Right atrium auricular region (tissue), 2 donors: ENCODE results near the gene SLC7A5. TPM values are rescaled to one million over a fixed set of nuclear protein-coding genes. Genes with fewer than 3 reads are reported as not detected.
"Not testable (repeated sequence)": the region's sequence is repeated elsewhere in the genome, so short reads cannot be mapped to it uniquely, and the experiment has no call there.

Experiments
- DNase-seq: peaks from one replicate; pipeline ENCODE4 v3.0.0-alpha.2; 2019; ENCODE audit warnings: low spot score
- H3K27ac ChIP-seq, 2 donors: fragments of 200-600 bp; sonication (generic); 1 replicate in 1 of 2; 2 replicates in 1 of 2; pipeline ENCODE4 v1.5.1; 2016 to 2019
- H3K27me3 ChIP-seq, 2 donors: fragments of 200-600 bp; sonication (generic); one replicate each; pipeline versions ENCODE4 v1.5.1 to v1.6.0; 2017 to 2019
- H3K36me3 ChIP-seq: fragments of 200-600 bp; sonication (generic); one replicate; pipeline ENCODE4 v1.5.1; 2016
- H3K4me1 ChIP-seq, 2 donors: fragments of 200-600 bp; sonication (generic); one replicate each; pipeline versions ENCODE4 v1.5.1 to v1.6.0; 2017 to 2019
- H3K4me3 ChIP-seq, 2 donors: fragments of 200-600 bp; sonication (generic); 1 replicate in 1 of 2; 2 replicates in 1 of 2; pipeline ENCODE4 v1.5.1; 2017 to 2019; ENCODE audit warnings: mild to moderate bottlenecking in 1 of 2, moderate library complexity in 1 of 2
- H3K9me3 ChIP-seq, 2 donors: fragments of 200-600 bp; sonication (generic); one replicate each; pipeline ENCODE4 v1.5.1; 2019
- CTCF ChIP-seq, 2 donors: fragments of 200-600 bp; sonication (generic); IDR thresholded peaks; one replicate each; pipeline ENCODE4 v1.5.1; 2019; ENCODE audit warnings: antibody characterized with exemption in 2 of 2
- total RNA-seq, 2 donors: library from RNA; depleted of rRNA; stranded (reverse); fragments of >200 nt; gene quantifications; one replicate each; pipeline ENCODE4 v1.1.0, GENCODE V29; 2016

The SLC7A5 gene
- total RNA-seq, 2 donors from 2014 or later, result 5.8 to 12.8 TPM

GRCh38 chr16:87812200-87812656 is 57.1 kb downstream of the SLC7A5 start:
- Histone ChIP-seq H3K9me3 (peaks cover 0 to under 1% of the 10 kb centered on the region in 2 donors), H3K4me3 (no peak overlapping the region), H3K36me3 (no peaks in the 10 kb centered on the region), H3K4me1 (peaks cover 0 to 3% of the 10 kb centered on the region in 2 donors), H3K27me3 (no peaks in the 10 kb centered on the region), H3K27ac (no peak overlapping the region)
- no peak for TF ChIP-seq CTCF (IDR thresholded peaks at IDR 0.05)
- no peak for DNase-seq

GRCh38 chr16:87811454-87811853 is 57.9 kb downstream of the SLC7A5 start:
- not testable (repeated sequence) for H3K27ac ChIP-seq, H3K36me3 ChIP-seq, H3K4me3 ChIP-seq, H3K27me3 ChIP-seq, H3K9me3 ChIP-seq, DNase-seq
- H3K4me1 ChIP-seq, result peaks cover 0 to 10% of the 10 kb centered on the region in 2 donors

DNA sequence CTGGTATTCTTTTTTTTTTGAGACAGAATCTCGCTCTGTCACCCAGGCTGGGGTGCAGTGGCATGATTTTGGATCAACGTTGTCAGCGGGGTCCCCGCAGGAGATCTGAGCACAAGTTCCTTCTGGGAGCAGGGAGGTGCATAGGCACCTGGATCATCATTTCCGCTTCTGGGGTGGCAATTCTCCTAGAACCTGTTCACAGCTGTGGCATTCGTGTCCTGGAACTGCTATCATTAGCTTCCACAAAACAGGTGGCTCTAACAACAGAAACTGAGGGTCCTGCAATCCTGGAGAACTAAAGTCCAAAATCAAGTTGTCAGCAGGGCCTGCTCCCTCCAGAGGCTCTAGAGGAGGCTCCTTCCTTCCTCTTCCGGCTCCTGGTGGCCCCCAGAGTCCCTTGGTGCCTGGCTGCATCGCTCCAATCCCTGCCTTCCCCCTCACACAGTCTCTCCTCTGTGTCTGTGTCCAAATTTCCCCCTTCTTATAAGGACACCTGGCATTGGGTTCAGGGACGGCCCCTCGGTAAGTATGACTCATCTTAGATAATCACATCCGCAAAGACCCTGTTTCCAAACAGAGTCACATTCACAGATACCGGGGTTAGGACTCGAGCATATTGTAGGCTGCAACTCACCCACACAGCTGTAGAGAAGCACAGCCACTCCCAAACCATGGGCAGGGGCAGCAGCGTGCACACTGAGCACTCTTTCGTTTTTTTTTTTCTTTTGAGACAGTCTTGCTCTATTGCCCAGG is 60.0 kb downstream of the SLC7A5 start:
- H3K27me3 ChIP-seq, result no peaks in the 10 kb centered on the region
- H3K4me3 ChIP-seq, result no peak overlapping the region
- H3K27ac ChIP-seq, result no peak overlapping the region
- H3K9me3 ChIP-seq, result no peaks in the 10 kb centered on the region
- TF ChIP-seq CTCF (IDR thresholded peaks at IDR 0.05), result no peak
- peaks cover 0 to 18% of the 10 kb centered on the region in 2 donors for H3K4me1 ChIP-seq
- no peaks in the 10 kb centered on the region for H3K36me3 ChIP-seq
- no peak for DNase-seq

DNA sequence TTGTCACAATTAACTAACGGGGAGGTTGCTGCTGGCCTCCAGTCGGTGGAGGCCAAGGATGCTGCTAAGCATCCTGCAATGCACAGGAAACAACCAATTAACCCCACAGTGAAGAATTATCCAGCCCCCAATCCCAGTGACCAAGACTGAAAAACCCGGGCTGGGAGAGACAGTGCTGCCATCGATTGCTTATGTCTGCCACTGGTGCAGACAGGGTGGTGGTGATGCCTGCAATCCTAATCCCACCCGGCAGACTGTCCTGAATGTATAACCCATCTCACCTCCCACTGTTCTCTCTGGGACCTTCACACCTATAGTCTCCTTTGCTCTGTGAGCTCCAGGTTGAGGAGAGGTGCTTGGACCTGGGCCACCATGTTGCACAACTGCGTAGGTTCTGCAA is 61.2 kb downstream of the SLC7A5 start:
- no peak for TF ChIP-seq CTCF (IDR thresholded peaks at IDR 0.05)
- Histone ChIP-seq H3K27ac (no peak overlapping the region), H3K27me3 (no peaks in the 10 kb centered on the region), H3K4me1 (peaks cover 0 to 18% of the 10 kb centered on the region in 2 donors), H3K9me3 (no peaks in the 10 kb centered on the region), H3K4me3 (no peak overlapping the region), H3K36me3 (no peaks in the 10 kb centered on the region)
- DNase-seq, result no peak

DNA sequence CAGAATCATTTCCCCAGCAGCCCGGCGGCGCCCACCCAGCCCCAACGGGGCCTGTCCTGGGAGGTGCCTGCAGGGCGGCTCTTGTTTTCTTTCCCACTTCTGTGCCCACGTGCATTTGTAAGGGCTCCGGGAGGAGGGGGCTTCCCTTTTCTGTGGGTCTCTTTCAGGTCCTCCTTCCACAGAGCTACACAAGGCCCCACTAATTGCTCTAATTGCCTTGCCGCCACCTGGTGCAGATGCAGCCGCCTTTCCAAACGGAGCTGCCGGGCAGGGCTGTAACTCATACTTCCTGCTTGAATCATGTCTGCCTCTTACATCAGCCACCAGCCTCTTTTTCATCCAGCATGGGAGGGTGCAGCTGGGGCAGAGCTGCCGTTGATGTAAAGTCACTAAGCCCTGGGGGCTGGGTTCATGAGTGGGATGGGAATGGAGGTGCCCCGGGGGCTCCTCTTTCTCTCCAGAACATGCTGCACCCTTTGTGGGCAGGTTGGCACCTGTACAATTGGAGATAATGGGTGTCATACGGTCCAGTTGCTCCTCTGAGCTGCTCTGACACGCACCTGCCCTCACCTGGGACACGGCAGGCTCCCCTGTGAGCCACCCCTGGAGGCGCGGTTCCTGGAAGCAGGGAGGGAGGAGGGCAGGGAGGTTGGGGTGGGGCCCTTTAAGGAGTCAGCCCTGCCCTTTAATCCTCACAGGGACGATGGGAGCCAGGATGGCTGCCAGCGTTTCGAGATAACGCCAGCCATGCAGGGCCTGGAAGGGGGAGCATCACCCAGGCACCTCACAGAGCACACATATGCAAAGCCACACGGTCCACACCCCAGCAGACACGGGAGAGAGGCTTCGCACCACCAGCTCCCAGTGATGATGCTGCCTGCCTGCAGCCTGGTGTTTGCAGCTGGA is 62.4 kb downstream of the SLC7A5 start:
- Histone ChIP-seq H3K27me3 (no peaks in the 10 kb centered on the region), H3K9me3 (no peaks in the 10 kb centered on the region), H3K4me1 (peaks cover 0 to 18% of the 10 kb centered on the region in 2 donors), H3K36me3 (no peaks in the 10 kb centered on the region), H3K27ac (peak overlapping the region; percentile 63 to 85), H3K4me3 (peak overlapping the region; percentile 16 to 48)
- peak; percentile 76 for DNase-seq
- no peak for TF ChIP-seq CTCF (IDR thresholded peaks at IDR 0.05)

- peak overlapping the region; percentile 63 to 85 for H3K27ac ChIP-seq
- H3K4me1 ChIP-seq, result peaks cover 0 to 18% of the 10 kb centered on the region in 2 donors
- no peaks in the 10 kb centered on the region for H3K36me3 ChIP-seq
- TF ChIP-seq CTCF (IDR thresholded peaks at IDR 0.05), result no peak
- no peak for DNase-seq
- H3K4me3 ChIP-seq, result peak overlapping the region; percentile 16 to 48
- no peaks in the 10 kb centered on the region for H3K9me3 ChIP-seq
- H3K27me3 ChIP-seq, result no peaks in the 10 kb centered on the region
These were observed 63.1 kb downstream of the SLC7A5 start for GRCh38 chr16:87806261-87806640.
